Left hindlimb (tissue), 1 donor: Measurements from ENCODE around the gene VIP.

ENCODE experiments used
- DNase-seq: peaks from one replicate; pipeline ENCODE4 v3.0.0-alpha.2; 2018

VIP gene

DNA sequence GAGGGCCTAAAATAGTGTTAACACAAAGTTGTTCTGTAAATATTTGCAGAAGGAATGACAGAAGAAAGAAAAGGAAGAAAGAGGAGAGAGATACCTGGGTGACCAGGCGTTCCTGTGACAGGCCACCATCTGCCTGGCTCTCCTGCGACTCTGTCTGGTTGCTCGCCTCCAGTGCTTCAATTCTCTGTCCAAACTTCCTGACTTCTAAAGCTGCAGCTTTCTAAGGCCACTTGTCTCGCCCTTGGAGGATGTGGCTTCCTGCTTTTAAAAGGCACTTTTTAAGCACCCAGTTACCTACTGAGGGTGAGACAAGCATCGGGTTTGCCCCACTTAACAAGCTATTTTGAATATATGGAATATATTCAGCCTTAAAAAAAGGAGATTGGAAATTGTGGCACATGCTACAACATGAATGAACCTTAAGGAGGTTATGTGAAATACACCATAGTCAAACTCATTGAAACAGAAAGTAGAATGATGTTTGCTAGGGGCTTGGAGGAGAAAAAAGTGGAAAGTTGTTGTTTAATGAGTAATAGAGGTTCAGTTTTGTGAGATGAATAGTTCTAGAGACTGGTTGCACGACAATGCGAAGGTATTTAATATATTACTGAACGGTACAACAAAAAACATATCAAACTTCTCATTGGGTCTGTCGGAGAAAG is 32.8 kb downstream of the VIP start:
- DNase-seq: no peak

DNA sequence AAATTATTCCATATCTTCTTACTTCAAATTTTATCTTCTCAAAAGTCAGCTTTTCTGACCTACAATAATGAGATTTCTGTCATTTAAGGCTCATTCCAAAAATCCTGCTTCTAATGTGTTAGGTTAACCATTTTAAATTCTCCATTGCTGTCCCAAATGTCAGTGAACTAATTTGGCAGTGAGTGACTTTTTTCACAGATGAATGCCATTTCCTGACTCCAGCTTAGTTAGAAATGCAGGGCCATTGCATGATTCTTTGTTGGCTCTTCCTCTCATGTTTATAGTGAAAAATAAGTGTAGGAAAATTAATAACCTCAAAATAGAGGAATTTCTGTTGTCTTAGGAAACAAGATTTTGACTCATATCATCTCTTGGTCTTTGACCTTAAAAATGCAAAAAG is 44.1 kb downstream of the VIP start:
- no peak for DNase-seq

DNA sequence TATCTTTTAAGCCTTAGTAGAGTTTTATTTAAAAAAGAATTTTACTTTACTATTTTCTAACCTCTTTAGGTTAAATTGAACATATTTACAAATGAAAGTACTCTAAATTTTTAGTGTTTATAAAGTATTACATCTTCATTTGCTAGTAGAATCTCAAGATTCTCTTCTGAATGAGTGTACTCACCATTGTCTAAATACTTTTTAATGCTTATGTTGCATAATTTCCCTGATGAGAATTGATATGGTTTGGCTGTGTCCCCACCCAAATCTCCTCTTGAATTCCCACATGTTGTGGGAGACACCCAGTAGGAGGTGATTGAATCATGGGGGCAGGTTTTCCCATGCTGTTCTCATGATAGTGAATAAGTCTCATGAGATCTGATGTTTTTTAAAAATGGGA is 53.6 kb downstream of the VIP start:
- DNase-seq: no peak
